Tibial nerve (tissue), 4 donors: ENCODE results near the gene SERTAD4. TPM values are rescaled to one million over a fixed set of nuclear protein-coding genes. Genes with fewer than 3 reads are reported as not detected.

Source experiments
- DNase-seq, 2 donors: peaks; one replicate each; pipeline ENCODE4 v3.0.0-alpha.2; 2019; ENCODE audit warnings: low spot score in 2 of 2
- H3K27ac ChIP-seq, 4 donors: fragments of 200-600 bp; sonication (generic) in 3 of 4; one replicate each; pipeline ENCODE4 v1.5.1; 2017 to 2019; ENCODE audit warnings: mild to moderate bottlenecking in 1 of 4
- H3K27me3 ChIP-seq, 2 donors: fragments of 200-600 bp; sonication (generic) in 1 of 2; one replicate each; pipeline versions ENCODE4 v1.5.1 to v1.6.0; 2017 to 2019
- H3K36me3 ChIP-seq, 3 donors: fragments of 200-600 bp; sonication (generic); one replicate each; pipeline ENCODE4 v1.5.1; 2018 to 2019
- H3K4me1 ChIP-seq, 4 donors: fragments of 200-600 bp; sonication (generic) in 3 of 4; one replicate each; pipeline ENCODE4 v1.5.1; 2017 to 2019
- H3K4me3 ChIP-seq, 4 donors: fragments of 200-600 bp; sonication (generic) in 3 of 4; one replicate each; pipeline ENCODE4 v1.5.1; 2017 to 2019; ENCODE audit warnings: mild to moderate bottlenecking in 1 of 4, moderate library complexity in 1 of 4
- H3K9me3 ChIP-seq, 4 donors: fragments of 200-600 bp; sonication (generic) in 3 of 4; one replicate each; pipeline ENCODE4 v1.5.1; 2017 to 2019
- EP300 ChIP-seq, 2 donors: sonication (generic); formaldehyde crosslinking; IDR thresholded peaks; one replicate each; pipeline ENCODE4 v1.6.1; 2017; ENCODE audit warnings: antibody characterized with exemption in 2 of 2, mild to moderate bottlenecking in 1 of 2
- POLR2A ChIP-seq, 2 donors: fragments of 450-650 bp; IDR thresholded peaks; one replicate each; pipeline ENCODE4 v1.6.1; 2017; ENCODE audit warnings: antibody characterized with exemption in 2 of 2, mild to moderate bottlenecking in 2 of 2, moderate library complexity in 2 of 2
- WGBS, 2 donors: methylation state at CpG; one replicate each; pipeline ENCODE4 v1.1.5; 2018; 5-methylcytosine and 5-hydroxymethylcytosine counted together
- total RNA-seq, 4 donors: library from RNA; depleted of rRNA; stranded (reverse); fragments of >200 nt; gene quantifications; one replicate each; pipeline ENCODE4 v1.1.0, GENCODE V29; 2016
- TF ChIP-seq, protein P1 (sequence below), 5 experiments: fragments of 200-600 bp in 3 of 5; fragments of 450-650 bp in 2 of 5; sonication (generic) in 3 of 5; IDR thresholded peaks; one replicate each; pipeline ENCODE4 v1.5.1; 2016 to 2019; ENCODE audit warnings: antibody characterized with exemption in 5 of 5, mild to moderate bottlenecking in 3 of 5, moderate library complexity in 2 of 5

The SERTAD4 gene
- total RNA-seq, 4 donors from 2014 or later: 0.60 to 1.7 (median 1.0) TPM

DNA sequence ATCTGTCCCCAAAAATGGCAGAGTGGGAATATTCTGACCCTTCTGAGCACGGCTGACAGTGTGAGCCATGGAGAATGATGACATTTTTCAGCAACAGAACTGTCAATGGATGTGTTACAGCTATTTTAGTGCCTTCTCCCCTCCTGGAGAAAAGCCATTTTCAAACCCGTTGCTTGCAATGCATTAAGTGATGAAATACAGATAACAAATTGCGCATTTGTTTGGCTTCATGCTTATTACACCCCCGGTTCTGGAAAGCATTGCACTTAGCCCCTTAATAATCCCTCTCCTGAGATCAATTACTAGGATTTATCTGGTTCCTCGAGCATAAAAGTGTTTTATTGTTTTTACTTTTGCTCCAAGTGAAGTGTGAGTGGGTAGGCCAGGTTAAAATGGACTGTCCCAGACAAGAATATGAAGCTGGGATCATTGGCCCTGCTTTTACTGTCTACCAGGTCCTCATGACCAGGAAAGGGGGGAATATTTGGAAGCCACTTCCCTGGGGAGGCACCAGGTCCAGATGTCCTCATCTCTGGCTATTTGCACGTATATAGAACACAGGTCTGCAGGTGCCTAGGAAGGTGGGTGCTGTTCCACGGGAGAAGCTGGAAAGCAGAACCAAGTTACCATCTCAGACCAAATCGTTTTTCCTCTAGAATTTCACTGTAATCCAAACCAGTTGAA, 58.6 kb downstream of the SERTAD4 start:
- Histone ChIP-seq H3K4me1 (peaks cover 0 to 52% (median 14%) of the 10 kb centered on the region in 4 donors), H3K27me3 (no peaks in the 10 kb centered on the region), H3K27ac (peak overlapping the region in 1 of 4 donors; percentile 86), H3K4me3 (no peak overlapping the region), H3K36me3 (no peaks in the 10 kb centered on the region), H3K9me3 (no peaks in the 10 kb centered on the region)
- WGBS, 2 donors: 47 to 72% methylated on average over 8 of the region's 8 CpGs
- DNase-seq: no peak
- TF ChIP-seq POLR2A (IDR thresholded peaks at IDR 0.05) (no peak), EP300 (IDR thresholded peaks at IDR 0.05) (no peak)
- TF ChIP-seq, protein P1, sequence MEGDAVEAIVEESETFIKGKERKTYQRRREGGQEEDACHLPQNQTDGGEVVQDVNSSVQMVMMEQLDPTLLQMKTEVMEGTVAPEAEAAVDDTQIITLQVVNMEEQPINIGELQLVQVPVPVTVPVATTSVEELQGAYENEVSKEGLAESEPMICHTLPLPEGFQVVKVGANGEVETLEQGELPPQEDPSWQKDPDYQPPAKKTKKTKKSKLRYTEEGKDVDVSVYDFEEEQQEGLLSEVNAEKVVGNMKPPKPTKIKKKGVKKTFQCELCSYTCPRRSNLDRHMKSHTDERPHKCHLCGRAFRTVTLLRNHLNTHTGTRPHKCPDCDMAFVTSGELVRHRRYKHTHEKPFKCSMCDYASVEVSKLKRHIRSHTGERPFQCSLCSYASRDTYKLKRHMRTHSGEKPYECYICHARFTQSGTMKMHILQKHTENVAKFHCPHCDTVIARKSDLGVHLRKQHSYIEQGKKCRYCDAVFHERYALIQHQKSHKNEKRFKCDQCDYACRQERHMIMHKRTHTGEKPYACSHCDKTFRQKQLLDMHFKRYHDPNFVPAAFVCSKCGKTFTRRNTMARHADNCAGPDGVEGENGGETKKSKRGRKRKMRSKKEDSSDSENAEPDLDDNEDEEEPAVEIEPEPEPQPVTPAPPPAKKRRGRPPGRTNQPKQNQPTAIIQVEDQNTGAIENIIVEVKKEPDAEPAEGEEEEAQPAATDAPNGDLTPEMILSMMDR (IDR thresholded peaks at IDR 0.05): no peak

DNA sequence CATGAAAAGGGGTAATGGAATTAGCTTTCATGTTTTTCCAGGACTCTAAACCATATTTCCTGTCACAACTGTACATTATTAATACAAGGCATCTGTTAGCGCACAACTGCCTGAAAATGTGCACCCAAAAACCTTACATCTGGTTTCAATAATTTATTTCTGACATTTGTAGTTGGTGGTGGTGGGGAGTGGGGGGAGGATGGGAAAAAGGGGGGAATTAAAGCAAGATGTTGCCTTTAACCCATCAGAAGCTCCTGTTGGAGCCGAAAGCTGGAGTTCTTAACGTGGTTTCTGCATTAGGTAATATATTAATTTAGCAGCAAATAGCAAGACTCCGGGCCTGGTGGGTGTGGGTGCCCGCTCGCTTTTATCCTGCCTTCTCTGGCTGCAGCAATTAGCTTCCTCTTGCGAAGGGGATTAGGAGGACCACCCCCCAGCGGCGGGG, 59.2 kb downstream of the SERTAD4 start:
- H3K36me3 ChIP-seq: no peaks in the 10 kb centered on the region
- WGBS, 2 donors: 17 to 20% methylated on average over 9 of the region's 9 CpGs
- H3K27ac ChIP-seq: peak overlapping the region in 2 of 4 donors; percentile 63 to 86
- DNase-seq: peak in 1 of 2 donors; percentile 10
- peak overlapping the region; percentile 23 to 56 (median 40) for H3K4me3 ChIP-seq
- TF ChIP-seq, protein P1 (IDR thresholded peaks at IDR 0.05): no peak
- TF ChIP-seq POLR2A (IDR thresholded peaks at IDR 0.05) (no peak), EP300 (IDR thresholded peaks at IDR 0.05) (no peak)
- H3K27me3 ChIP-seq: no peaks in the 10 kb centered on the region
- H3K9me3 ChIP-seq: no peaks in the 10 kb centered on the region
- H3K4me1 ChIP-seq: peaks cover 0 to 52% (median 14%) of the 10 kb centered on the region in 4 donors

DNA sequence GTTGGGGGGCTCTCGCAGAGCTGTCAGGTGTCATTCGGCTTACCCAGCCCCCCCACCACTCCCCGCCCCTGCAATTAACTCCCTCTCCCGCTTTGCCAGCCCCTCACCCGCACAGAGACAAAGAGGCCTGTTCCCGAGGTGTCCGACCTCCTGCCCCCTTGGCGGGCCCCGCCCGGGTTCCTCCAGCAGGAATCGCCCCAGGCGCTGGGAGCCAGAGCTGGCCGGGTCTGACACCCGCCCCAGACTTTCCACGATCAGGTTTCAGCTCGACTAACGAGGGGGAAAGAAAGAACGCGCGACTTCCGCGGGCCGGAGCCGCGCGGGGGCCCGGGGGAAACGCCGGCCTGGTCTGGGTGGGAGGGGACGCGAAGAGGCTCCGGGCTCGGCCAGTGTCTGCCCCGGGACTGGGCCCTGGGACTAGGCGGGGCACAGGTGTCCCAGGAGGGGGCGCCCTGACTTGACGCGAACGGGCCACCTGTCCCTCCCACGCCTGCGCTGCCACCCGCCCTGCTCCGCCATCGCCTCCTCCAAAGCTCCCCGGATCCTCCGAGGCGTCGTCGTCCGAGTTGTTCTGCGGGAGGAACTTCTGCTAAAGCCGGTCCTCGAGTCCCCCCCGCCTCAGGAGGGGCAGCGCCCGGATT, 59.8 kb downstream of the SERTAD4 start:
- H3K27me3 ChIP-seq: no peaks in the 10 kb centered on the region
- no peaks in the 10 kb centered on the region for H3K36me3 ChIP-seq
- peak overlapping the region; percentile 23 to 56 (median 40) for H3K4me3 ChIP-seq
- WGBS, 2 donors: 2 to 6% methylated on average over 41 of the region's 56 CpGs
- no peak for TF ChIP-seq POLR2A (IDR thresholded peaks at IDR 0.05)
- TF ChIP-seq, protein P1 (IDR thresholded peaks at IDR 0.05): peak in 4 of 5 experiments; percentile 5 to 21 (median 16)
- peak in 1 of 2 donors; percentile 13 for DNase-seq
- H3K27ac ChIP-seq: peak overlapping the region; percentile 47 to 86 (median 63)
- H3K4me1 ChIP-seq: peaks cover 0 to 52% (median 14%) of the 10 kb centered on the region in 4 donors
- H3K9me3 ChIP-seq: no peaks in the 10 kb centered on the region

- no peaks in the 10 kb centered on the region for H3K36me3 ChIP-seq
- TF ChIP-seq EP300 (IDR thresholded peaks at IDR 0.05) (peak in 1 of 2 donors; percentile 12), POLR2A (IDR thresholded peaks at IDR 0.05) (no peak)
- TF ChIP-seq, protein P1 (IDR thresholded peaks at IDR 0.05): no peak
- H3K27ac ChIP-seq: peak overlapping the region in 3 of 4 donors; percentile 63 to 86 (median 63)
- 29 to 40% methylated on average over 7 of the region's 7 CpGs for WGBS, 2 donors
- H3K9me3 ChIP-seq: no peaks in the 10 kb centered on the region
- H3K4me3 ChIP-seq: peak overlapping the region in 3 of 4 donors; percentile 23 to 56 (median 43)
- H3K4me1 ChIP-seq: peaks cover 0 to 52% (median 14%) of the 10 kb centered on the region in 4 donors
- peak; percentile 45 to 61 for DNase-seq
- no peaks in the 10 kb centered on the region for H3K27me3 ChIP-seq
These were observed 60.6 kb downstream of the SERTAD4 start for GRCh38 chr1:210293171-210293607.
